Anterior cingulate cortex (tissue), 58 donors: ENCODE results near the gene SMARCA4.
"Not testable (repeated sequence)": the region's sequence is repeated elsewhere in the genome, so short reads cannot be mapped to it uniquely, and the experiment has no call there.

Experiments
- DNase-seq, 58 donors: peaks; one replicate each; lab custom pipeline; 2025; lab: John Stamatoyannopoulos, UW

SMARCA4 gene

DNA sequence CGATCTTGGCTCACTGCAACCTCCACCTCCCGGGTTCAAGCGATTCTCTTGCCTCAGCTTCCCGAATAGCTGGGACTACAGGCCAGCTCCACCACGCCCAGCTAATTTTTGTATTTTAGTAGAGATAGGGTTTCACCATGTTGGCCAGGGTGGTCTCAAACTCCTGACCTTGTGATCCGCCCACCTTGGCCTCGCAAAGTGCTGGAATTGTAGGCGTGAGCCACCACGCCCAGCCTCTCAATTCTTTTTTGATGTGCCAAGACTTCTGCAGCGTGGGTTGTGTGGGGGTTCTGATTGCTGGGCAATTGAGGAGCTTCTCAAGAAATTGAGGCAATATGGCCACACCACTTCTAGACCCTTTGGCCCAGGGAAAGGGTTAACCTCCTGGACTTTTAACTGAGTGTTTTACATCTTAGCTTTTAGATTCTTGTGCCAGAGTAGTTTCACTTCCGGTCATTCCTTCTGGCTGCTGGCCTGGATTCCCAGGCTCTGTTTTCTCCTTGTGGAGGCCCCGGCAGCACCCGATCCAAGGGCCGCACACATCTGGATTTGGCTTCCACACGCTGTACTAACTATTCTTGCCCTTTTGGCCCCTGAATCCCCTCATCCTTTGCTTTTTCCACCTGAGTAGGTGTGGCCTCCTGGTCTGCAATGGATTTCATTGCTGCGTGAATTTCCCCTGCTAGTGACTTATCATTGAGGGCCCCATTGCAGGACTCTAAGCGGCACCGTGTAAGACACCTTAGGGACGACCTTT is 14.7 kb downstream of the SMARCA4 start:
- DNase-seq = peak in 1 of 58 donors; percentile 2

DNA sequence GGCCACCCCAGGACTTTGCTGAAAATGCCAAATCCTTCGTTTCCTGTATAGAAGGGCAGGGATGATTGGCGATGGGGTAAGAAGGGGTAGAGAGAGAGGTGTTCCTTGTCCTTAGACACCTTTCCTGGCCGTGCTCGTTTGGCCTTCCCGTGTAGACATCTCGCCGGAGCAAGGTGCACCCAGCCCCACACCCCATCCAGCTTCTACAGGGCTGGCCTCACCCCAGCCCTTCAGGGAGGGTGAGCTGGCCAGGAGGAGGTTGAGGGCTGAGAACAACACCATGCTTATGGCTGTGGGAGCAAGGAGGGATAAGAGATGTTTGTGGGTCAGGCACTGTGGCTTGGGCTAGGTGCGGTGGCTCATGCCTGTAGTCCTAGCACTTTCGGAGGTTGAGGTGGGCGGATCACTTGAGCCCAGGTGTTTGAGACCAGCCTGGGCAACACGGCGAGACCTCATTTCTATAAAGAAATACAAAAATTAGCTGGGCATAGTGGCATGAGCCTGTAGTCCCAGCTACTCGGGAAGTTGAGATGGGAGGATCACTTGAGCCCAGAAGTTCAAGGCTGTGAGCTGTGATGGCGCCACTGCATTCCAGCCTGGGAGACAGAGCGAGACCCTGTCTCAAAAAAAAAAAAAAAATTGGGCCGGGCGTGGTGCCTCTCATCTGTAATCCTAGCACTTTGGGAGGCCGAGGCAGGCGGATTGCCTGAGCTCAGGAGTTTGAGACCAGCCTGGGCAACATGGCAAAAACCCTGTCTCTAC is 15.5 kb downstream of the SMARCA4 start:
- no peak for DNase-seq

DNA sequence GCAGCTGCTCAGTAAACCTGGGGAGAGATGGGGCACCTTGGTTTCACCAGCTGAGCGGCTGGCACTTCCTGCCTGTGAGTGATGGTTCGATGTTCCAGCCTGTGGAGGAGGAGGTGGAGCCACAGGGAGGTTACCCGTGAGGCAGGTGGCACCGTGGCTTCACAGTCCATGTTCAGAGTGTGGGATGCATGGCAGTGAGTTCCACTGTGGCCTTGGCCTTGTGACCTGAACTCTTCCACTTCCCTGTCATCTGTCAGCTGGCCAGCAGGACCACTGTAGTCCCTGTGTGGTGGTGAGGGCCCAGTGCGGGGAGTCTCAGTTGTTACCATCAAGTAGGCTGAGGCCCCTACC is 16.9 kb downstream of the SMARCA4 start:
- DNase-seq = no peak

GRCh38 chr19:10979951-10980381 is 19.1 kb downstream of the SMARCA4 start:
- DNase-seq = peak in 43 of 58 donors; percentile 4 to 85 (median 16)

DNA sequence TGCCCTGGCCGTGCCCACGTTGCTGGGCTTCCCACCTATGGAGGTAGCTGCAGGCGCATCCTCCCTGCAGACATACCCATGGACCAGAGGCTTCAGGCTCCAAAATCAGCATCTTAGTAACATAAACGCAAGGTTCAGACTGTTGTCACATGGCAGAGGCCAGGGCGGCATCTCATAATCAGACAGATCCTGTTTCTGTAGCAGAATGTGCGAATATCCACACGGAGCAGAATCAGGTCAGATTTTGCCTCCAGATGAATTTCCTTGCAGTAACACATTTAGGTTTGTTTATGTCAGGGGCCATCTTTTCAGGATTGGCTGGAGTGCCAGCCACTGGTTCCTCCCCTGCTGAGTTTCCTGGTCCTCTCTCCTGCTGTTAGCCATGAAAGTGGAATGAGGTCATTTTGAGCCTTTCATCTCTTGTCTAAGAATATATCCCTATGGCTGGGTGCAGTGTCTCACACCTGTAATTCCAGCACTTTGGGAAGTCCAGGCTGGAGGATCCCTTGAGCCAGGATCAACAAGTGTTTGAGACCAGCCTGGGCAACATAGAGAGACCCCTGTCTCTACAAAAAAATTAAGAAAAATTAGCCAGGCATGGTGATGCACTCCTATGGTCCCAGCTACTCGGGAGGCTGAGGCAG is 20.5 kb downstream of the SMARCA4 start:
- DNase-seq = peak in 1 of 58 donors; percentile 8

DNA sequence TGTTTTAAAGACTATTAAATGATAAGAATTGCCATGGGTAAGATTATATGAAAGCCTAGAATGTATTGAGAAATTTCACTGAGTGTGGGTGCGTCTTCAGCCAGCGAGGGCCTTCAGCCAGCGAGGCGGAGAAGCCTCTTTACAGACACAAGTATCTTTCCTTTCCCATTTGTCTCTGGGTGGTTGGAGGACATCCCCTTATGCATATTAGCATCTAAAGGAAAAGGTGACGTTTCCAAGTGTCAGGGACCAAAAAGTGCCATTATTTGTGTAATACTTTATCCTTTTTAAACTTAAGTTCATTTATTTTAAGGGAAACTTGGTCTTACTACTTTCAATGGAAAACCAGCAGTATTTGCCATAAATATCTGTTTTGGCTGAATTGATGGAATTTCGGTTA is 22.2 kb downstream of the SMARCA4 start:
- no peak for DNase-seq

DNA sequence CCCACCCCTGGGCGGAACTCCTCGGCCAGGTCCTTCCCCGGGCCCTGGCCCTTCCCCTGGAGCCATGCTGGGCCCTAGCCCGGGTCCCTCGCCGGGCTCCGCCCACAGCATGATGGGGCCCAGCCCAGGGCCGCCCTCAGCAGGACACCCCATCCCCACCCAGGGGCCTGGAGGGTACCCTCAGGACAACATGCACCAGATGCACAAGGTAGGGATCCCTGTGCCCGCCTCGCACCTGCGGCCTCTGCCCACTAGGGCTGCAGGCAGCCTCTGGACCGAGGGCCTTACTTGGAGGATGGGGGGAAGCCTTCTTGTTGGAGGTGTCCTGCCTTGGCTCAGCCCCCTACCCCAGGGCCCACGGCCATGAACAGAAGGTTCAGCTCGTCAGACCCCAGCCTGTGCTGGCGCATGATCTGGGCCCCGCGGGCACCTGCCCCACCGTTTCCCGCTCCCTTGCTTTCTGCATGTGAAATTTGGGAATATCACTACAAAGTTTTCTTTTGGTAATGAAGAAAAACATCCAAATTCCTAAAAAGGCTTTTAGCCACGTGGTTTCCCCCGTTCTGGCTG is 23.4 kb downstream of the SMARCA4 start:
- DNase-seq = no peak

DNA sequence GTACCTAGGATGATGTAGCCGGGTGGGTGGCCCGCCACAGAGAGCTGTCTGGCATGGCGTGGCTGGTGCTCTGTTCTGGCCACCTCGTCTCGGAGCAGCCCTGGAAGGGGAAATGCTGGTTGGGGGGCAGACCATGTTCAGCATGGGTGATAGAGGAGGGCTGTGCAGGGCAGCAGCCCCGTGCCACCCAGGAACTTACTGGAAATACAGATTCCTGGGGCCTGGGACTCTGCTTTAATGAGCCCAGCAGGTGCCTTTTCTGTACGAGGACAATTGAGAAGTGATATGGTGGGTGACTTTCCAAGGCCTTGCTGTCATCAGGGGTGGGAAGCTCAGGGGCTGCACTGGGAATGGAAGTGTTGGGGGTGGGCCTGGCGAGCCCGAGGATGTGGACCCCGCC is 24.7 kb downstream of the SMARCA4 start:
- no peak for DNase-seq

DNA sequence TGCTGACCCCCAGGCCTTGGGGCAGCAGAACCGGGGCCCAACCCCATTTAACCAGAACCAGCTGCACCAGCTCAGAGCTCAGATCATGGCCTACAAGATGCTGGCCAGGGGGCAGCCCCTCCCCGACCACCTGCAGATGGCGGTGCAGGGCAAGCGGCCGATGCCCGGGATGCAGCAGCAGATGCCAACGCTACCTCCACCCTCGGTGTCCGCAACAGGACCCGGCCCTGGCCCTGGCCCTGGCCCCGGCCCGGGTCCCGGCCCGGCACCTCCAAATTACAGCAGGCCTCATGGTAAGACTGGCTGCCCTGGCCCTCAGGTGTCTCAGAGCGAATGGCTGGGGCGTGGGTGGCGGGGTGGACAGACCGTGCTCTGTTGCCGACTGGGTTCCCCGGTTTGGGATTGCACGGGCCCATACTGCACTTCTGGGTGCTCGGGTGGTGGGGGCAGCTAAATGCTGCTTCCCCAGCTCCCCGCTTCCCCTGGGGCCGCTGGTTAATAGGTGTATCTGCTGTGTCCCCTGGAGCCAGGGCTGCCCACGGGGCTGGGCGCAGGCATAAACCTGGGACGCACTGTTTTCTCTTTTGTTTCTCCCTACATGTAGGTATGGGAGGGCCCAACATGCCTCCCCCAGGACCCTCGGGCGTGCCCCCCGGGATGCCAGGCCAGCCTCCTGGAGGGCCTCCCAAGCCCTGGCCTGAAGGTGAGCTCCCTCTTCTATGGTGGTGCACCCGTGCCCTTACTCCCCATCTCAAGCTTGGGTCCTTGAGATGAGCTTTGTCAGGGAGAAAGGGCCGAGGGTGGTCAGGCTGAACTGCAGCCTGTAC is 25.7 kb downstream of the SMARCA4 start:
- DNase-seq = no peak

DNA sequence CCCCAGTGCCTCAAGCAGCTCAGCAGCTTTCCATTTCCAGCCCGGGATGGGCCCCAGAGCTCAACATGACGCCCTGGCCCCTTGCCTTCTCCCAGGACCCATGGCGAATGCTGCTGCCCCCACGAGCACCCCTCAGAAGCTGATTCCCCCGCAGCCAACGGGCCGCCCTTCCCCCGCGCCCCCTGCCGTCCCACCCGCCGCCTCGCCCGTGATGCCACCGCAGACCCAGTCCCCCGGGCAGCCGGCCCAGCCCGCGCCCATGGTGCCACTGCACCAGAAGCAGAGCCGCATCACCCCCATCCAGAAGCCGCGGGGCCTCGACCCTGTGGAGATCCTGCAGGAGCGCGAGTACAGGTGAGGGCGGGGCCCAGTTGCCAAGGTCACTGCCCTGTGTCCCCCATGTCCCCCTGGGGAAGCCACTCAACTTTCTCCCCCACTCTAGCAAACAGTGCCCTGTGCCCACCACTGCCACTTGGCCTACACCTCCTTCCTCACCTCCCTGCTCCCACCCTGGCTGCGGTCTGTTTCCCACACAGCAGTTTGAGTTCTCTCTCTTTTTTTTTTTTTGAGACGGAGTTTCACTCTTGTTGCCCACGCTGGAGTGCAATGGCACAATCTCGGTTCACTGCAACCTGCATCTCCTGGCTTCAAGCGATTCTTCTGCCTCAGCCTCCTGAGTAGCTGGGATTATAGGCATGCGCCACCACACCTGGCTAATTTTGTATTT is 26.9 kb downstream of the SMARCA4 start:
- no peak for DNase-seq

GRCh38 chr19:10988380-10988779 is 27.6 kb downstream of the SMARCA4 start:
- no peak for DNase-seq

DNA sequence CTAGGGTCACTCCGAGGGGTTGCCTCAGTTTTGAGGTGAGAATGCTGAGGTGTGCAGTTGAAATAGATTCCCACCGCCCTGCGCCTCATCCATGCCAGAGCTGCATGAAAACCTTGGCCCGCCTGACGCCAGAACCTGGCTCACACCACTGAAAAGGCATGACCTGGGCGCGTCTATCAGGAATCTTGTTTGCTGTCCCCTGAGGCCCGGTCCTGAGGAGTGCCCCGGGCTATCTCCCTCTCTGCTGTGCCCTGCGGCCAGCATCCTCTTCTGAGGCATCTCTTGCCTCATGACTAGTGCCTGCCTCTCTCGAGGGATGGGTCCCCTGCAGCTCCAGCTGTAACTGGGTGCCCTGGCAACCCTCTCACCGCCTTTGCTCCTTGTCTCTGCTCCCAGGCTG is 28.1 kb downstream of the SMARCA4 start:
- DNase-seq = no peak

DNA sequence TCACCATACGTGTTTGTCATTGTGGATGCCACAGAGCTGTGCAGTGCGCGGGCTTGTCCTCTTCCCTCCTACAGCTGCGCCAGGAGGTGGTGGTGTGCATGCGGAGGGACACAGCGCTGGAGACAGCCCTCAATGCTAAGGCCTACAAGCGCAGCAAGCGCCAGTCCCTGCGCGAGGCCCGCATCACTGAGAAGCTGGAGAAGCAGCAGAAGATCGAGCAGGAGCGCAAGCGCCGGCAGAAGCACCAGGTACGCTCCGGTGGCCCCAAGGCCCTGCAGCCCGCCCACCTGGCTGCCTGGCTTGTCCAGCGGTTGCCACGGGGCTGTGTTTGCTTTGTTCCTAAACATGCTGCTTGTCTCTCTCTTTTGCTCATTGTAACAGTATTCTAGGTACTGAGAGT is 30.2 kb downstream of the SMARCA4 start:
- no peak for DNase-seq

- no peak for DNase-seq
These were observed 30.8 kb downstream of the SMARCA4 start for GRCh38 chr19:10991521-10992081.

DNA sequence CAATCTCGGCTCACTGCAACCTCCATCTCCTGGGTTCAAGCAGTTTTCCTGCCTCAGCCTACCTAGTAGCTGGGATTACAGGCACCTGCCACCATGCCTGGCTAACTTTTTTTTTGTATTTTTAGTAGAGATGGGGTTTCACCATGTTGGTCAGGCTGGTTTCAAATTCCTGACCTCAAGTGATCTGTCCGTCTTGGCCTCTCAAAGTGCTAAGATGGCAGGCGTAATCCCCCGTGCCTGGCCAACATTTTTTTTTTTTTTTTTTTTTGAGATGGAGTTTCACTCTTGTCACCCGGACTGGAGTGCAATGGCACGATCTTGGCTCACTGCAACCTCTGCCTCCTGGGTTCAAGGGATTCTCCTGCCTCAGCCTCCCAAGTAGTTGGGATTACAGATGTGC is 31.3 kb downstream of the SMARCA4 start:
- DNase-seq = not testable (repeated sequence)

DNA sequence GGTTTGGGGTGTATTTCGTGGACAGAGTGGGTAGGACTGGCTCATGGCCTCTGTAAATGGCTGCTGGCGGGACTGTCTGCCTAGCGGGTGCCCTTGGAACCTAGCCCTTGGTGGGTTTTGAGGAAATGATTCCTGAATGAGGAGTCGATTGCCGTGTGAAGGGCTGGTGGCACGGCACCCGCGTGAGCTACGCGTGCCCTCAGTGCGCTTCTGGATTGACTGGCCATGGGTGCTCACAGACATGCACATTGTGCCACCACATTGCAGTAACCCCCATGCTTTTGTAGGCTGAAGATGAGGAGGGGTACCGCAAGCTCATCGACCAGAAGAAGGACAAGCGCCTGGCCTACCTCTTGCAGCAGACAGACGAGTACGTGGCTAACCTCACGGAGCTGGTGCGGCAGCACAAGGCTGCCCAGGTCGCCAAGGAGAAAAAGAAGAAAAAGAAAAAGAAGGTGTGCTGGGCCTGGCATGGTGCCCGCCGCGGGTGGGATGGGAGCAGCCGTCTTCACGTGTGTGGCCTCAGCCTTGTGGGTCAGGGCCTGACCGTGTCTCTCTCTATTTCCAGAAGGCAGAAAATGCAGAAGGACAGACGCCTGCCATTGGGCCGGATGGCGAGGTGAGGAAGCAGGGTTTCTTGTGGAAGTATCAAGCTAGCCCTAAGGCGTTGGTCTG is 35.2 kb downstream of the SMARCA4 start:
- no peak for DNase-seq

GRCh38 chr19:10998045-10998533 is 37.3 kb downstream of the SMARCA4 start:
- DNase-seq = no peak

- no peak for DNase-seq
These were observed 37.8 kb downstream of the SMARCA4 start for GRCh38 chr19:10998666-10999065.

DNA sequence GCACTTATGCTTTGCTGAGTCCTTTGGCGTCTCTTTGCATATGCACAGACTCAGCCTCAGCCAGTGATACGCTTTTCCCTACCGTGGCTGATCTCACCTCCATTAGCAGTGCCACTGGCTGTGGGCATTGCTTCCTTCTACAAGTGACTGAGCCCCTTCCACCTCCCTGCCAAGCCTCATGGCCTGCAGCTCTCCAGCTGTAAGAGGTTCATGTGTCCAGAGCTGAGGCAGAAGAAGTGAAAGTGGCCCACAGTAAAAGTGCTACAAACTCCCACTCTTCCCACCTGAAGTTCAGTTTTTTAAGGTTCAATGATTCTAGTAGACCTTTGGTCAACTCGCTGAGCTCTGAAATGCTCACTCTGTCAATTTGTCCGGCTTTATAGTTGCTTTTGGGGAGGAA is 44.7 kb downstream of the SMARCA4 start:
- DNase-seq = no peak
